ENCODE data around the gene LAMA3.

DNA sequence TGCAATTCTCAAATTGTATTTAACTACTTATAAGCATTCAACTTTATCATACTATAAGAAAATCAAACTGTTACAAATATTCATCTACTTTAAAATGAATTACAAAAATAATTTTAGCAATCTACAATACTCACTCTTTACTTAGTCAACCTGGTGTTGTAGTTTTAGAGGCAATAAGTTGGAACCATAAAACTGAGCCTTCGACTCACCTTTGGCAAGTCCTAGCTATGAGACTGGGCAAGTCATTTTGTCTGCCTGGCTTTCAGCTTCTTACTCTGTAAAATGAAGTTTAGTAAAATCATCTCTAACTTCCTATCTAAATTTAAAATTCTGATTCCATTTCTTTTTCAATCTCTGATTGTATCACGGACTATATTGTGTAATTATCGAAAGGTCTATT, 161.0 kb downstream of the LAMA3 start:
- TF ChIP-seq, protein P1, sequence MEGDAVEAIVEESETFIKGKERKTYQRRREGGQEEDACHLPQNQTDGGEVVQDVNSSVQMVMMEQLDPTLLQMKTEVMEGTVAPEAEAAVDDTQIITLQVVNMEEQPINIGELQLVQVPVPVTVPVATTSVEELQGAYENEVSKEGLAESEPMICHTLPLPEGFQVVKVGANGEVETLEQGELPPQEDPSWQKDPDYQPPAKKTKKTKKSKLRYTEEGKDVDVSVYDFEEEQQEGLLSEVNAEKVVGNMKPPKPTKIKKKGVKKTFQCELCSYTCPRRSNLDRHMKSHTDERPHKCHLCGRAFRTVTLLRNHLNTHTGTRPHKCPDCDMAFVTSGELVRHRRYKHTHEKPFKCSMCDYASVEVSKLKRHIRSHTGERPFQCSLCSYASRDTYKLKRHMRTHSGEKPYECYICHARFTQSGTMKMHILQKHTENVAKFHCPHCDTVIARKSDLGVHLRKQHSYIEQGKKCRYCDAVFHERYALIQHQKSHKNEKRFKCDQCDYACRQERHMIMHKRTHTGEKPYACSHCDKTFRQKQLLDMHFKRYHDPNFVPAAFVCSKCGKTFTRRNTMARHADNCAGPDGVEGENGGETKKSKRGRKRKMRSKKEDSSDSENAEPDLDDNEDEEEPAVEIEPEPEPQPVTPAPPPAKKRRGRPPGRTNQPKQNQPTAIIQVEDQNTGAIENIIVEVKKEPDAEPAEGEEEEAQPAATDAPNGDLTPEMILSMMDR (conservative IDR thresholded peaks at IDR 0.05), result no peak
- no peak for TF ChIP-seq ZFX (IDR thresholded peaks at IDR 0.05)

Data from C4-2B (cell line).